PC-3 (cell line): Measurements from ENCODE around the gene THSD1. TPM values are rescaled to one million over a fixed set of nuclear protein-coding genes. Genes with fewer than 3 reads are reported as not detected.

Source experiments
- ATAC-seq: fragments of 200-7000 bp; cut with Tn5 transposase; 2 replicates; pipeline ENCODE4 v1.9.1; 2020; ENCODE audit warnings: mild to moderate bottlenecking, moderate library complexity
- BruUV-seq: library from RNA; stranded (reverse); fragments of 400-500 nt; replicated peaks from 2 replicates; lab custom pipeline; 2021; lab: Mats Ljungman, UMichigan
- CTCF ChIA-PET: fragments of 300-600 bp; sonication (Branson Sonifier 250); formaldehyde crosslinking; loops from one replicate; lab custom pipeline; 2022; ENCODE audit warnings: antibody characterized with exemption; lab: Charles Lee
- POLR2A ChIA-PET: fragments of 300-600 bp; sonication (Branson Sonifier 250); formaldehyde crosslinking; loops from one replicate; lab custom pipeline; 2022; ENCODE audit warnings: antibody characterized with exemption; ENCODE audit not compliant: unreplicated experiment; lab: Charles Lee
- DNase-seq: peaks from one replicate; pipeline ENCODE4 v3.0.0-alpha.2; 2015
- H2AFZ ChIP-seq: fragments of 300-600 bp; sonication (generic); 2 replicates; pipeline ENCODE4 v1.6.0; 2016; ENCODE audit warnings: antibody characterized with exemption, low read length
- H3F3A ChIP-seq: fragments of 300-600 bp; sonication (generic); one replicate; pipeline ENCODE4 v1.6.0; 2017; ENCODE audit warnings: antibody characterized with exemption, low read length, control low read depth, mild to moderate bottlenecking; ENCODE audit not compliant: unreplicated experiment
- H3K27ac ChIP-seq: fragments of 300-600 bp; sonication (generic); 2 replicates; pipeline ENCODE4 v1.5.1; 2016; ENCODE audit warnings: mild to moderate bottlenecking, low read length
- H3K27me3 ChIP-seq: fragments of 300-600 bp; sonication (generic); 2 replicates; pipeline ENCODE4 v1.6.1; 2016; ENCODE audit warnings: low read length, mixed read lengths
- H3K36me3 ChIP-seq: fragments of 300-600 bp; sonication (generic); 2 replicates; pipeline ENCODE4 v1.6.1; 2016; ENCODE audit warnings: low read depth, mixed run types, low read length, mixed read lengths
- H3K4me1 ChIP-seq: fragments of 300-600 bp; sonication (generic); 2 replicates; pipeline ENCODE4 v1.5.1; 2016; ENCODE audit warnings: low read length; ENCODE audit not compliant: insufficient read depth
- H3K4me2 ChIP-seq: fragments of 300-600 bp; sonication (generic); 2 replicates; pipeline ENCODE4 v1.6.0; 2016; ENCODE audit warnings: low read length
- H3K4me3 ChIP-seq: fragments of 300-600 bp; sonication (generic); 2 replicates; pipeline ENCODE4 v1.5.1; 2016; ENCODE audit warnings: mild to moderate bottlenecking, low read length, mixed read lengths
- H3K79me2 ChIP-seq: fragments of 300-600 bp; sonication (generic); 2 replicates; pipeline ENCODE4 v1.6.1; 2017; ENCODE audit warnings: low read length, mixed read lengths
- H3K9ac ChIP-seq: fragments of 300-600 bp; sonication (generic); 2 replicates; pipeline ENCODE4 v1.6.0; 2016; ENCODE audit warnings: mild to moderate bottlenecking, low read length
- H3K9me2 ChIP-seq: fragments of 300-600 bp; sonication (generic); replicated peaks from 2 replicates; pipeline ENCODE4 v1.6.1; 2016; ENCODE audit warnings: mixed run types, low read length, mixed read lengths
- H3K9me3 ChIP-seq: fragments of 300-600 bp; sonication (generic); 2 replicates; pipeline ENCODE4 v1.6.1; 2016; ENCODE audit warnings: low read length, mixed read lengths
- H4K20me1 ChIP-seq: fragments of 300-600 bp; sonication (generic); 2 replicates; pipeline ENCODE4 v1.6.1; 2016; ENCODE audit warnings: low read length, mixed read lengths
- CTCF ChIP-seq: fragments of 300-600 bp; sonication (generic); conservative IDR thresholded peaks from 2 replicates; pipeline ENCODE4 v1.5.1; 2017; ENCODE audit warnings: antibody characterized with exemption, low read depth, mild to moderate bottlenecking, low read length
- EZH2 ChIP-seq: fragments of 300-600 bp; sonication (generic); IDR thresholded peaks from one replicate; pipeline ENCODE4 v1.6.1; 2017; ENCODE audit warnings: antibody characterized with exemption, mild to moderate bottlenecking, low read length; ENCODE audit not compliant: unreplicated experiment
- EZH2phosphoT487 ChIP-seq: fragments of 300-600 bp; sonication (generic); IDR thresholded peaks from 2 replicates; pipeline ENCODE4 v1.6.1; 2018; ENCODE audit warnings: mild to moderate bottlenecking, antibody characterized with exemption, low read length, borderline replicate concordance
- intact Hi-C: fragments of 100-400 bp; cut with micrococcal nuclease; formaldehyde crosslinking; loops from 2 replicates; pipeline ENCODE4 v1.9.0; 2023
- total RNA-seq: library from RNA; depleted of rRNA; stranded (reverse); fragments of >200 nt; gene quantifications from 2 replicates; pipeline ENCODE4 v1.2.3, GENCODE V29; 2014

Gene THSD1
- total RNA-seq, 1 experiment from 2014 or later, result 1.0 TPM

- Histone ChIP-seq H3K9me3 (no peaks in the 10 kb centered on the region), H3K9me2 (no peaks in the 10 kb centered on the region), H3K4me3 (no peak overlapping the region), H3K27me3 (no peaks in the 10 kb centered on the region), H3F3A (no peaks in the 10 kb centered on the region), H2AFZ (no peak overlapping the region), H3K4me1 (peaks cover 35% of the 10 kb centered on the region), H3K9ac (no peak overlapping the region), H3K79me2 (no peaks in the 10 kb centered on the region), H3K36me3 (no peaks in the 10 kb centered on the region), H3K4me2 (no peak overlapping the region), H3K27ac (no peak overlapping the region), H4K20me1 (no peaks in the 10 kb centered on the region)
- ATAC-seq (no peak), DNase-seq (no peak)
- intact Hi-C loops, result no loop called here
- ChIA-PET POLR2A (no interaction called here), CTCF (interaction anchor here (0.6 kb wide), 1 partner anchor 97 kb away, joined by 4 read pairs; the partner anchor contains the start of gene VPS36)
- BruUV-seq, result no TSS peak
- no peak for TF ChIP-seq EZH2
- no peak for TF ChIP-seq CTCF
- no peak for TF ChIP-seq EZH2phosphoT487
Observed at GRCh38 chr13:52353193-52353592, 52.8 kb downstream of the THSD1 start.

GRCh38 chr13:52348983-52349780 lies 56.8 kb downstream of the THSD1 start:
- Histone ChIP-seq H3K27ac (peak overlapping the region; percentile 18), H3K4me1 (peaks cover 13% of the 10 kb centered on the region), H3K79me2 (no peaks in the 10 kb centered on the region), H3K9me3 (no peaks in the 10 kb centered on the region), H3K36me3 (no peaks in the 10 kb centered on the region), H3K9ac (no peak overlapping the region), H3K27me3 (no peaks in the 10 kb centered on the region), H3K4me3 (no peak overlapping the region), H3F3A (no peaks in the 10 kb centered on the region), H2AFZ (peak overlapping the region; percentile 46; the same call in 1 of the 2 replicates), H3K4me2 (no peak overlapping the region), H4K20me1 (no peaks in the 10 kb centered on the region), H3K9me2 (no peaks in the 10 kb centered on the region)
- ATAC-seq (peak; percentile 84), DNase-seq (peak; percentile 69)
- ChIA-PET CTCF (interaction anchor here (1.1 kb wide), 1 partner anchor 101 kb away, joined by 3 read pairs; the partner anchor contains the start of gene VPS36), POLR2A (no interaction called here)
- TF ChIP-seq CTCF, result no peak
- TF ChIP-seq EZH2phosphoT487, result no peak
- TF ChIP-seq EZH2, result no peak
- intact Hi-C loops, result loop anchor here (10.0 kb wide), 1 partner anchor 56 kb away; the partner anchor contains the start of gene THSD1
- TSS peak; percentile 61 for BruUV-seq

GRCh38 chr13:52348071-52348470 lies 57.9 kb downstream of the THSD1 start:
- Histone ChIP-seq H3K27ac (no peak overlapping the region), H3K4me2 (no peak overlapping the region), H3K9me2 (no peaks in the 10 kb centered on the region), H3F3A (no peaks in the 10 kb centered on the region), H3K4me3 (no peak overlapping the region), H2AFZ (no peak overlapping the region), H4K20me1 (no peaks in the 10 kb centered on the region), H3K4me1 (peaks cover 13% of the 10 kb centered on the region), H3K27me3 (no peaks in the 10 kb centered on the region), H3K79me2 (no peaks in the 10 kb centered on the region), H3K9ac (no peak overlapping the region), H3K9me3 (no peaks in the 10 kb centered on the region), H3K36me3 (no peaks in the 10 kb centered on the region)
- intact Hi-C loops, result loop anchor here (10.0 kb wide), 1 partner anchor 57 kb away; the partner anchor contains the start of gene THSD1
- TF ChIP-seq EZH2phosphoT487, result no peak
- no peak for TF ChIP-seq CTCF
- TF ChIP-seq EZH2, result no peak
- ChIA-PET POLR2A (no interaction called here), CTCF (no interaction called here)
- BruUV-seq, result no TSS peak
- DNase-seq (no peak), ATAC-seq (no peak; the same call in 1 of the 2 replicates)
